ENCODE measurements around the gene GATAD2A. TPM values are rescaled to one million over a fixed set of nuclear protein-coding genes. Genes with fewer than 3 reads are reported as not detected.

The GATAD2A gene
- total and polyA plus RNA-seq, 10 of the 15 experiments (the other 5 are each of a cell fraction or from before 2014, with no cell fraction given), result 2.6 to 173 (median 32.0) TPM

DNA sequence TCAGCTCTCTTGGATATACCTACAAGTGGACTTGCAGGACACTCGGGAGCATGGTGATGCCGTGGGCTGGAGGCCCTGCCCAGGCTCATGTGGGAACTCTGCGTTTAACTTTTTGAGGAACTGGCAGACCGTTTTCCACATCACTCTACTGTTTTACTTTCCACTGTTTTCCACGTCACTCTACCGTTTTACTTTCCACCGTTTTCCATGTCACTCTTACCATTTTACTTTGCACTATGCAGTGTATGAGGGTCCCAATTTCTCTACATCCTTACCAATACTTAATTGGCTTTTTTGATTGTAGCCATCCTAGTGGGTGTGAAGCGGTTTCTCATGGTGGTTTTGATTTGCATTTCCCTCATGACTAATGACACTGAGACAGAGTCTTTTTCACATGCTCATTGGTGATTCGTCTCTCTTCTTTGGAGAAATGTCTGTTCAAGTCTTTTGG is 40.5 kb downstream of the GATAD2A start (continued):
- TF ChIP-seq, protein P1, sequence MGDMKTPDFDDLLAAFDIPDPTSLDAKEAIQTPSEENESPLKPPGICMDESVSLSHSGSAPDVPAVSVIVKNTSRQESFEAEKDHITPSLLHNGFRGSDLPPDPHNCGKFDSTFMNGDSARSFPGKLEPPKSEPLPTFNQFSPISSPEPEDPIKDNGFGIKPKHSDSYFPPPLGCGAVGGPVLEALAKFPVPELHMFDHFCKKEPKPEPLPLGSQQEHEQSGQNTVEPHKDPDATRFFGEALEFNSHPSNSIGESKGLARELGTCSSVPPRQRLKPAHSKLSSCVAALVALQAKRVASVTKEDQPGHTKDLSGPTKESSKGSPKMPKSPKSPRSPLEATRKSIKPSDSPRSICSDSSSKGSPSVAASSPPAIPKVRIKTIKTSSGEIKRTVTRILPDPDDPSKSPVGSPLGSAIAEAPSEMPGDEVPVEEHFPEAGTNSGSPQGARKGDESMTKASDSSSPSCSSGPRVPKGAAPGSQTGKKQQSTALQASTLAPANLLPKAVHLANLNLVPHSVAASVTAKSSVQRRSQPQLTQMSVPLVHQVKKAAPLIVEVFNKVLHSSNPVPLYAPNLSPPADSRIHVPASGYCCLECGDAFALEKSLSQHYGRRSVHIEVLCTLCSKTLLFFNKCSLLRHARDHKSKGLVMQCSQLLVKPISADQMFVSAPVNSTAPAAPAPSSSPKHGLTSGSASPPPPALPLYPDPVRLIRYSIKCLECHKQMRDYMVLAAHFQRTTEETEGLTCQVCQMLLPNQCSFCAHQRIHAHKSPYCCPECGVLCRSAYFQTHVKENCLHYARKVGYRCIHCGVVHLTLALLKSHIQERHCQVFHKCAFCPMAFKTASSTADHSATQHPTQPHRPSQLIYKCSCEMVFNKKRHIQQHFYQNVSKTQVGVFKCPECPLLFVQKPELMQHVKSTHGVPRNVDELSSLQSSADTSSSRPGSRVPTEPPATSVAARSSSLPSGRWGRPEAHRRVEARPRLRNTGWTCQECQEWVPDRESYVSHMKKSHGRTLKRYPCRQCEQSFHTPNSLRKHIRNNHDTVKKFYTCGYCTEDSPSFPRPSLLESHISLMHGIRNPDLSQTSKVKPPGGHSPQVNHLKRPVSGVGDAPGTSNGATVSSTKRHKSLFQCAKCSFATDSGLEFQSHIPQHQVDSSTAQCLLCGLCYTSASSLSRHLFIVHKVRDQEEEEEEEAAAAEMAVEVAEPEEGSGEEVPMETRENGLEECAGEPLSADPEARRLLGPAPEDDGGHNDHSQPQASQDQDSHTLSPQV (IDR thresholded peaks at IDR 0.05), result no peak
- peak; percentile 71; the same call in 1 of the 2 replicates for TF ChIP-seq SPI1 (IDR thresholded peaks at IDR 0.05; ENCODE audit: borderline replicate concordance, insufficient read depth, low read depth, low read length)
- TF ChIP-seq IRF3 (IDR thresholded peaks at IDR 0.05), result no peak
- peak; percentile 68 for TF ChIP-seq GATAD2B (conservative IDR thresholded peaks at IDR 0.05; ENCODE audit: low read depth)
- TF ChIP-seq MXI1 (IDR thresholded peaks at IDR 0.05; ENCODE audit: low read depth, low read length), result peak; percentile 66; the same call in 1 of the 2 replicates
- TF ChIP-seq, protein P2, sequence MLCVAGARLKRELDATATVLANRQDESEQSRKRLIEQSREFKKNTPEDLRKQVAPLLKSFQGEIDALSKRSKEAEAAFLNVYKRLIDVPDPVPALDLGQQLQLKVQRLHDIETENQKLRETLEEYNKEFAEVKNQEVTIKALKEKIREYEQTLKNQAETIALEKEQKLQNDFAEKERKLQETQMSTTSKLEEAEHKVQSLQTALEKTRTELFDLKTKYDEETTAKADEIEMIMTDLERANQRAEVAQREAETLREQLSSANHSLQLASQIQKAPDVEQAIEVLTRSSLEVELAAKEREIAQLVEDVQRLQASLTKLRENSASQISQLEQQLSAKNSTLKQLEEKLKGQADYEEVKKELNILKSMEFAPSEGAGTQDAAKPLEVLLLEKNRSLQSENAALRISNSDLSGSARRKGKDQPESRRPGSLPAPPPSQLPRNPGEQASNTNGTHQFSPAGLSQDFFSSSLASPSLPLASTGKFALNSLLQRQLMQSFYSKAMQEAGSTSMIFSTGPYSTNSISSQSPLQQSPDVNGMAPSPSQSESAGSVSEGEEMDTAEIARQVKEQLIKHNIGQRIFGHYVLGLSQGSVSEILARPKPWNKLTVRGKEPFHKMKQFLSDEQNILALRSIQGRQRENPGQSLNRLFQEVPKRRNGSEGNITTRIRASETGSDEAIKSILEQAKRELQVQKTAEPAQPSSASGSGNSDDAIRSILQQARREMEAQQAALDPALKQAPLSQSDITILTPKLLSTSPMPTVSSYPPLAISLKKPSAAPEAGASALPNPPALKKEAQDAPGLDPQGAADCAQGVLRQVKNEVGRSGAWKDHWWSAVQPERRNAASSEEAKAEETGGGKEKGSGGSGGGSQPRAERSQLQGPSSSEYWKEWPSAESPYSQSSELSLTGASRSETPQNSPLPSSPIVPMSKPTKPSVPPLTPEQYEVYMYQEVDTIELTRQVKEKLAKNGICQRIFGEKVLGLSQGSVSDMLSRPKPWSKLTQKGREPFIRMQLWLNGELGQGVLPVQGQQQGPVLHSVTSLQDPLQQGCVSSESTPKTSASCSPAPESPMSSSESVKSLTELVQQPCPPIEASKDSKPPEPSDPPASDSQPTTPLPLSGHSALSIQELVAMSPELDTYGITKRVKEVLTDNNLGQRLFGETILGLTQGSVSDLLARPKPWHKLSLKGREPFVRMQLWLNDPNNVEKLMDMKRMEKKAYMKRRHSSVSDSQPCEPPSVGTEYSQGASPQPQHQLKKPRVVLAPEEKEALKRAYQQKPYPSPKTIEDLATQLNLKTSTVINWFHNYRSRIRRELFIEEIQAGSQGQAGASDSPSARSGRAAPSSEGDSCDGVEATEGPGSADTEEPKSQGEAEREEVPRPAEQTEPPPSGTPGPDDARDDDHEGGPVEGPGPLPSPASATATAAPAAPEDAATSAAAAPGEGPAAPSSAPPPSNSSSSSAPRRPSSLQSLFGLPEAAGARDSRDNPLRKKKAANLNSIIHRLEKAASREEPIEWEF (IDR thresholded peaks at IDR 0.05; ENCODE audit: insufficient replicate concordance, low read depth, low read length), result peak; percentile 19

All from GM12878 (cell line).